NCI-H1105 (cell line): ENCODE measurements around the gene MINK1.
"Not testable (repeated sequence)": the region's sequence is repeated elsewhere in the genome, so short reads cannot be mapped to it uniquely, and the experiment has no call there.

Experiments used
- DNase-seq: peaks from one replicate; lab custom pipeline; 2025; lab: John Stamatoyannopoulos, UW

Gene MINK1

GRCh38 chr17:4811471-4811870 is 21.7 kb upstream of the MINK1 start:
- no peak for DNase-seq

GRCh38 chr17:4812690-4813089 is 20.4 kb upstream of the MINK1 start:
- no peak for DNase-seq

- DNase-seq = no peak
Measured at GRCh38 chr17:4815043-4815675, 18.0 kb upstream of the MINK1 start.

GRCh38 chr17:4816826-4817225 is 16.3 kb upstream of the MINK1 start:
- no peak for DNase-seq

GRCh38 chr17:4818276-4818675 is 14.9 kb upstream of the MINK1 start:
- DNase-seq = no peak

GRCh38 chr17:4822835-4823234 is 10.3 kb upstream of the MINK1 start:
- no peak for DNase-seq

- no peak for DNase-seq
Measured at GRCh38 chr17:4823373-4824089, 9.6 kb upstream of the MINK1 start.

GRCh38 chr17:4827399-4827798 is 5.7 kb upstream of the MINK1 start:
- DNase-seq = no peak

GRCh38 chr17:4832829-4833177 is 337 bp upstream of the MINK1 start:
- not testable (repeated sequence) for DNase-seq

GRCh38 chr17:4833941-4834680 is 971 bp downstream of the MINK1 start:
- no peak for DNase-seq

GRCh38 chr17:4834681-4835020 is 1.5 kb downstream of the MINK1 start:
- DNase-seq = no peak

GRCh38 chr17:4836221-4836620 is 3.1 kb downstream of the MINK1 start:
- DNase-seq = no peak

GRCh38 chr17:4837471-4838308 is 4.5 kb downstream of the MINK1 start:
- DNase-seq = no peak

- DNase-seq = no peak
Measured at GRCh38 chr17:4838309-4838785, 5.2 kb downstream of the MINK1 start.

- no peak for DNase-seq
Measured at GRCh38 chr17:4839221-4839620, 6.1 kb downstream of the MINK1 start.

GRCh38 chr17:4839965-4840892 is 7.1 kb downstream of the MINK1 start:
- DNase-seq = no peak

- DNase-seq = no peak
Measured at GRCh38 chr17:4840893-4841242, 7.7 kb downstream of the MINK1 start.

GRCh38 chr17:4842376-4842775 is 9.2 kb downstream of the MINK1 start:
- no peak for DNase-seq

GRCh38 chr17:4843321-4844000 is 10.3 kb downstream of the MINK1 start:
- DNase-seq = no peak

- DNase-seq = no peak
Measured at GRCh38 chr17:4845118-4845517, 12.0 kb downstream of the MINK1 start.
